Activated T-helper 9 cell treated with anti-CD3 and anti-CD28 coated beads, Interleukin-2, amount 50 U/mL, for 16 hours (primary cell): ENCODE data around the gene DOCK9.

Experiments
- DNase-seq: peaks from one replicate; pipeline ENCODE4 v3.0.0-alpha.2; 2020; ENCODE audit warnings: low read depth

The DOCK9 gene

GRCh38 chr13:98975822-98976261, 2.0 kb downstream of the DOCK9 start:
- DNase-seq: no peak

DNA sequence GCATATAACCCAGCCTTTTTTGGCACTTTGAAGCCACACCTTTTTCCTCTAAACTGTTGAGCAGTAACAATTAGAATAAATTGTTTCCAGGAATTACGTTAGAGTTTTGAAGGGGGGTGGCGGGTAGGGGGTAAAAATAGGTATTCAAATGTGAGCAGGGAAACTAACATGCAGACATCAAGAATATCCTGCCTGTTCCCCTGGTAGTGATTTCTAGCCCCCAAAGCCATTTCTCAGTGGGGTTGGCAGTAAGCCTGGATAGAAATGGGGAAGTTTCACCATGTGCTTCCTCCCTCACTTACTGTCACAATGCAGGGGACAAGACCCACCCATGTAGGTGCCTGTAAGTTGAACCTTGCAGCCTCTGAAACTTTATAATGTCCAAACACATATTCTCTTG, 3.8 kb downstream of the DOCK9 start:
- no peak for DNase-seq

DNA sequence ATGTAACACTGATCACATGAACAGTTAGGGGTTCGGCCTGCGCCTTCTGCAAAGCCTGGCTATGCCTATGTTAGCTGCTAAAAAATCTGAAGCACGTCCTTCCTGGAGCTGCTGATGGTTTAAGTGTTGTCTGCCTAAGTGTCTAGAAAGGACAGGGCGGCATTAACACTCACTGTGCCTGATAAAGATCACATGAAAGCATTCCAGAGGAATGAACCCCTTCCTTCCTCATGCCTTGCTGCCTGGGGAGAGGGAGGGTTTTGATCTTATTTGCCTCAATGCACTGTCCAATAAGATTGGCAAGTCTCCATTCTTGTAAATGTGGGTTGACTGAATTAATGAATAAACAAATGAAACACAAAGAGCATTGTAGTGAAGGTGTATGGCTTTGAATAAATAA, 5.2 kb downstream of the DOCK9 start:
- DNase-seq: no peak

GRCh38 chr13:98972059-98972458, 5.8 kb downstream of the DOCK9 start:
- no peak for DNase-seq

- no peak for DNase-seq
Measured at GRCh38 chr13:98970330-98970729, 7.5 kb downstream of the DOCK9 start.

GRCh38 chr13:98967491-98967890, 10.4 kb downstream of the DOCK9 start:
- no peak for DNase-seq

DNA sequence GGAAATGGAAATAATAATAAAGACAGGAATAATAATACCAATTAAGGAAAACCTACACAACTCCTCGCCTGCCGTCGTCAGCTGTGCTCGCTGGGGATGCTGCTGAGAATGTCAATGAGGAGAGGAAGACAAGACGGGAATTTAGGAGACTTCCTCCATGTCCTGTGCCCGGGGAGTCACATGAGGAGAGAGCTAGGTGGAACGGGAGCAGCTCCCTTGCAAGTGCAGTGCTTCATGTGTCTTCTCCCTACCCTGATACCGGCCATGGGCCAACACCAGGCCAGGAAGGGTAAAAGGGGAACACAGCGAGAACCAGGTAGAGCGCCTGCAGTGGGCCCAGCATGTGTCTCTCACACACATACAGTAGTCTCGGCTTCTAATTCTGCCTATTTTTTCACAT, 11.8 kb downstream of the DOCK9 start:
- no peak for DNase-seq

DNA sequence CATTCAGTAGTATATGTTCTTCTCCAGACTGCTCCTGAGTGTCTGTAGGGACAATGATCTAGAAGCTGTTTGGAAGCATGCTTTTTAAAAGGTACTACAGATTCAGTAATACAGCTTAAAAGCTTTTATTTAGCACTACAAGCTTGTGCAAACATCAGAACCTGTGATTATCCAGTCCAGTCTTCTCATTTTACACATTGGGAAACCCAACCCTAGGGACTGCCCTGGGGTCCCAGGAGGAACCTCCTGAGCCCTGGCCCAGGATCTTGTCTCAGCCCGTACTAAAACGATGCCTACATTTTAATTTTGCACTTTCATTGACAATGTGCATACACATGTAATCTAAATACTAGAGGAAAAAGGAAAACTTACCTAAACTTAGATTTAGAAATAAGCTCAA, 12.5 kb downstream of the DOCK9 start:
- no peak for DNase-seq

- DNase-seq: no peak
Measured at GRCh38 chr13:98963917-98964316, 13.9 kb downstream of the DOCK9 start.

DNA sequence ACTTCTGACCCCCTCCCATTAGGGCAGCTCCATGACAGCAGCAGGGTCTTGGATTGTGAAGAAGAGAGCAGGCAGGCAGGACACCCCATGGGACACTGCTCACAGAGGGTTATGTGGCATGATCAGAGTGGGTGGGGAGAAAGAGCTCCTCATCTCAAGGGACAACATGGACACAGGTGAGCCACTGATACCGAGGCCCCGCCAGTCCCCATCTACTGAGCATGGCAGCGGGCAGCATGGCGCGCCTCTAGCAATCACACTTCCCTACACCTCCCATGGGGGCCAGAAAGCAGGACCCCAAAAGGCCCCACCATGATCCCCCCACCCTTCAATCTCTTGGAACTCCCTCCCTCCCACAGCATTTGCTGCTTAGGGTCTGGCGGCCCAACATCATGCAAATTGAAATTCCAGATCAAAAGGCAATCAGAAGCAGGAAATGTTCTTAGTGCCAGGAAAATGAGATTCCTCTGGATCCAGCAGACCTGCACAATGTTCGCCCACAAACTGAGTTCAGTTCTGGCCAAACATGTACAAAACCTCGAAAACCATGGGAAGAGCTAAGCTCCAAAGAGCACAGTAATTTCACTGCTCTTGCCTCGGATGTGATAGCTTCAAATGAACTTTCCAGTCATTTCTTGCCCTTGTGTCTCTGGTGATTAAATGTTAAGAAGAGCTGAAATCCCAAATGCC, 14.8 kb downstream of the DOCK9 start:
- no peak for DNase-seq

DNA sequence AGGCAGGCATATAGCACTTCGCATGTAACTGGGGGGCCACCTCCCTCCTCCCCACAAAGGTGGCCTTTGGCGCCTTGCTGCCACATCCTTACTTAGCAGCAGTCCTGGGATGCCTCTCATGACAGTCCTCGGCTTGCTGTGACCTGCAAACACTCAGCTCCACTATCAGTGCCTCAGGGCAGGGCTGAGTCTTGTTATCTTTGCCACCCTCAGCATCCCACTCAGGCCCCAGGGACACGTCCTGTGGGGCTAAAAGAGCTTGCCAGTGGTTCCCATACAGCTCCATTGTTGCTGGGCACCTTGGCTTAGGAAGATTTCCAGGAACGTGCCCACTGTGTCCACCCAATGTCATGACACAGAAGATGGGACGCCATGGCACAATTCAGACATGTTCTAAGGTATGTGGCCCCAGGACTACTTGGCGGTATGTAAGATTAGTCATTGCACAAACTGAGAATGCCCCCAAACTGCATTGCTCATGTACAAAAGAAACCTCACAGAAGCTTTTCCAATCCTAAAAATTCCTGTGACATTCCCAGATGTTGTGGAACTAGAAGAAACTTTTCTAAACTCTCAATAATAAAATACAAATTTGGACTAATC, 16.3 kb downstream of the DOCK9 start:
- no peak for DNase-seq

- DNase-seq: no peak
Measured at GRCh38 chr13:98960606-98961502, 17.0 kb downstream of the DOCK9 start.

GRCh38 chr13:98959786-98960605, 17.9 kb downstream of the DOCK9 start:
- DNase-seq: no peak

GRCh38 chr13:98959291-98959690, 18.6 kb downstream of the DOCK9 start:
- no peak for DNase-seq

DNA sequence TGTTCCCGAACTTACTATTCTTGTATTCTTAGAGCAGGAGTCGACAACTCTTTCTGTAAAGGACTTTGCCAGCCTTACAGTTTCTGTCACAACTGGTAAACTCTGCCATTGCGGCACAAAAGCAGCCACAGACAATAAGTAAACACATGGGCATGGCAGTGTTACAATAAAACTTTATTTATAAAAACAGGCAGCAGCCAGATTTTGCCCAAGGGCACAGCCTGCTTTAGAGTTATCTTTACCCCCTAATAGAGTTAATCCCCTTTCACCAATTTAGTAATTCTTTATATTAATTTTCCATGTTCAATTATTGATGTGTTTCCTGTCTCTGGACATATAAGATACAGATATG, 19.4 kb downstream of the DOCK9 start:
- DNase-seq: no peak

DNA sequence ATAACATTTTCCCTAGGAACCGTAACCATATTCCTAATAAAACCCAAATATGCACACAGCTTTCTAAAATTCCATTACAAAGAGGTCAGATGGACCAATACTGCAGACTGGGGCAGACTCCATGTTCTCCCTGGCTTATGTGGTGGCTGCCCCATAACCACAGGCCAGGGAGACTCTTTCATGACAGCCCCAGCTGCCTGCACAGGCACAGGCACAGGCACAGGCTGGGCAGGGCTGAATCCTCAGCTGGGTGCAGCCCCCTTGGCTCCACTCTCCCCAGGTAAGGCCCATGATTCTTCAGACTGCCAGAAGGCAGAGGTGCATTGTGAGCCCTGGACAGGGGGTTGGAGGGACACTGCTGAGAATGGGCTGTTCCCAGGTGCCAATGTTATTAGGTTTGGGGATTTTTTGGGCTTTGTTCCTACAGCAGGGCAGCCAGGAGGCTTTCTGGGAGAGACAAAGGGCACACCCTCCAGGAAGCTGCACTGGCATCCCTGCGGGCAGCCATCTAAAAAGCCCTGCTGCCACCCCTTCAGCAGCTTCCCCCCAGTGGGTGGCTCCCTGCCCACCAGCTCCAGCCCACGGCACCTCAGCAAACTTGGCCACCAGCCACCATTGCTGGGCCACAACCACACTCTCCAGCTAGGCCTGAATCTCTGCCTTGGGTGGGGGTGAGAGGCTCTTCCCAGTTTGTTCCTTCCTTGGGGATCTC, 20.0 kb downstream of the DOCK9 start:
- DNase-seq: no peak

DNA sequence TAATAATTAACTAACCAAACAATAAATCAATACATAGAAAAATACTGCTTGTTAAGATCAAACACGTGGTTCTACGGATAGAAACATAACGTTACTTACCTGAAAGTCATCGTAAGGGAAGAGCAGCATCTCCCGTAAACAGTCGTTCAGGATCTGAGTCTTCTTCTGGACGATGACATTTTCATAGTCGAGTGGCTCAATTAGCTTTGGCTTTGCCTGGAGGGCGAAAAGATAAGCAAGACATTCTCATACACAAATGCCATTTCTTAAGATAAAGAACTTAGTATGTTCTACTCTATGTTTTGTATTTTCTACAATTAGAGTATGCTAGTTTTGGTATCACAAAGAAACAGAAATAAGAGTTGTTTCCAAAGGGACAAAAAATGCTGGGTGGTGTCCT, 22.5 kb downstream of the DOCK9 start:
- no peak for DNase-seq

- DNase-seq: no peak
Measured at GRCh38 chr13:98954313-98954712, 23.6 kb downstream of the DOCK9 start.

DNA sequence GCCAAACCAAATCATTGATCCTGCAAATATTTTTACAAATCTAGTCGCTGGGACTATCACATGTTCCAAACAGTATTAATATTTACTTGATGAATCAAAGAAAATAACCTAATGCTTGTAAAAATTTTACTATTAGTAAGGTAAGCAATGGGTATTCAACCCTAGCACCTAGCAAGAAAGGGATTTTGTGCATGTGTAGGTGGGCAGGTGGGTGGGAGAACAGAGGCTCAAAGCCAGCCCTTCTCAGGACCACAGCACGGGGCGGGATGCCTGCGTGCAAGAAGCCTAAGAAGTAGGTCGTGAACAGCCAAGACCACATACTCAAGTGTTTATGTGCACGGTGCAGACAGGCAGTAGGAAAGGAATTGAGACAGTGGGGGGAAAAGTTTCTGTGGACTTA, 26.6 kb downstream of the DOCK9 start:
- no peak for DNase-seq

- no peak for DNase-seq
Measured at GRCh38 chr13:98950705-98951104, 27.2 kb downstream of the DOCK9 start.

- no peak for DNase-seq
Measured at GRCh38 chr13:98947925-98948324, 29.9 kb downstream of the DOCK9 start.
